Lung (tissue), 12 donors: Measurements from ENCODE around the gene ATP6V0A4. TPM values are rescaled to one million over a fixed set of nuclear protein-coding genes. Genes with fewer than 3 reads are reported as not detected.
"Not testable (repeated sequence)": the region's sequence is repeated elsewhere in the genome, so short reads cannot be mapped to it uniquely, and the experiment has no call there.

ENCODE experiments used
- ATAC-seq: fragments of 200-7000 bp; cut with Tn5 transposase; one replicate; pipeline ENCODE4 v1.9.1; 2020; ENCODE audit warnings: moderate number of reproducible peaks; ENCODE audit not compliant: insufficient read depth, low FRiP score
- DNase-seq, 3 donors: peaks; one replicate each; pipeline ENCODE4 v3.0.0-alpha.2; 2013 to 2017
- H3K27ac ChIP-seq, 2 donors: one replicate each; pipeline ENCODE4 v1.5.1; 2013; ENCODE audit warnings: mild to moderate bottlenecking in 2 of 2, moderate library complexity in 2 of 2, control low read depth in 1 of 2, inconsistent platforms in 1 of 2, low read depth in 1 of 2, low read length in 1 of 2
- H3K27me3 ChIP-seq, 3 donors: one replicate each; pipeline ENCODE4 v1.5.1; 2013; ENCODE audit warnings: low read length in 2 of 3; ENCODE audit not compliant: control insufficient read depth in 3 of 3, insufficient read depth in 3 of 3
- H3K36me3 ChIP-seq, 4 donors: one replicate each; pipeline ENCODE4 v1.5.1; 2013; ENCODE audit warnings: low read length in 4 of 4, mild to moderate bottlenecking in 1 of 4, moderate library complexity in 1 of 4; ENCODE audit not compliant: control insufficient read depth in 4 of 4, insufficient read depth in 4 of 4
- H3K4me1 ChIP-seq, 5 donors: one replicate each; pipeline ENCODE4 v1.5.1; 2013; ENCODE audit warnings: low read length in 5 of 5, mild to moderate bottlenecking in 2 of 5, moderate library complexity in 1 of 5; ENCODE audit not compliant: control insufficient read depth in 5 of 5, insufficient read depth in 5 of 5
- H3K4me3 ChIP-seq: one replicate; pipeline ENCODE4 v1.5.1; 2013; ENCODE audit warnings: mild to moderate bottlenecking, control low read depth, moderate library complexity
- H3K9ac ChIP-seq, 2 donors: one replicate each; pipeline ENCODE4 v1.5.1; 2013; ENCODE audit warnings: low read length in 2 of 2, control low read depth in 1 of 2; ENCODE audit not compliant: insufficient read depth in 1 of 2
- H3K9me3 ChIP-seq, 4 donors: one replicate each; pipeline ENCODE4 v1.5.1; 2013; ENCODE audit warnings: low read length in 3 of 4, mild to moderate bottlenecking in 1 of 4, moderate library complexity in 1 of 4; ENCODE audit not compliant: control insufficient read depth in 4 of 4, insufficient read depth in 3 of 4
- CTCF ChIP-seq: IDR thresholded peaks from 2 replicates; pipeline ENCODE4 v1.5.1; 2012; ENCODE audit warnings: mild to moderate bottlenecking; ENCODE audit errors: control extremely low read depth, extremely low read depth
- WGBS, 2 donors: extraction: QIAGEN DNeasy Blood & Tissue Kit; methylation state at CpG; one replicate each; pipeline ENCODE4 v1.1.7; 2013; 5-methylcytosine and 5-hydroxymethylcytosine counted together
- polyA plus RNA-seq, 2 donors: library from polyadenylated mRNA; stranded (reverse); fragments of 200-250 nt; gene quantifications; one replicate each; pipeline ENCODE4 v1.2.1, GENCODE V29; 2013
- total RNA-seq, 2 donors: library from RNA; depleted of rRNA in 1 of 2; stranded (reverse); fragments of >200 nt in 1 of 2; gene quantifications; one replicate each; pipeline ENCODE4 v1.2.1, GENCODE V29; 2014 to 2021
- donor health status: control.
- donor health status: control.
- donor health status: Bipolar disorder and iron deficiency.
- donor health status: healthy.
- donor health status: DM: yes; HTN: yes; CAD: no.

Gene ATP6V0A4
- total and polyA plus RNA-seq, 4 donors = 0.22 to 1.6 (median 1.2) TPM

- no peak for ATAC-seq
- DNase-seq = no peak
- H3K36me3 ChIP-seq = no peaks in the 10 kb centered on the region
- no peak for TF ChIP-seq CTCF
- H3K9me3 ChIP-seq = no peaks in the 10 kb centered on the region
- H3K9ac ChIP-seq = no peak overlapping the region
- no peak overlapping the region for H3K4me3 ChIP-seq
- no peaks in the 10 kb centered on the region for H3K4me1 ChIP-seq
- no peak overlapping the region for H3K27ac ChIP-seq
- WGBS, 2 donors = 51 to 67% methylated on average over 2 of the region's 2 CpGs
- H3K27me3 ChIP-seq = no peaks in the 10 kb centered on the region
These were observed 15.9 kb upstream of the ATP6V0A4 start for GRCh38 chr7:138813945-138814344.

- H3K4me3 ChIP-seq, H3K36me3 ChIP-seq, H3K27ac ChIP-seq, H3K9ac ChIP-seq, H3K9me3 ChIP-seq, ATAC-seq, H3K27me3 ChIP-seq, DNase-seq, H3K4me1 ChIP-seq: not testable (repeated sequence)
- 97 to 100% methylated on average over 2 of the region's 2 CpGs for WGBS, 2 donors
These were observed 13.3 kb upstream of the ATP6V0A4 start for GRCh38 chr7:138811327-138811726.

- WGBS, 2 donors = 86 to 87% methylated on average over 4 of the region's 4 CpGs
- Histone ChIP-seq H3K36me3 (no peaks in the 10 kb centered on the region), H3K27me3 (no peaks in the 10 kb centered on the region), H3K4me1 (no peaks in the 10 kb centered on the region), H3K4me3 (no peak overlapping the region), H3K9me3 (peaks cover 0 to 3% (median 0%) of the 10 kb centered on the region in 4 donors), H3K9ac (no peak overlapping the region), H3K27ac (no peak overlapping the region)
- TF ChIP-seq CTCF = no peak
- ATAC-seq (no peak), DNase-seq (no peak)
These were observed 11.3 kb upstream of the ATP6V0A4 start for GRCh38 chr7:138809346-138809745.

- no peak overlapping the region for H3K9ac ChIP-seq
- no peaks in the 10 kb centered on the region for H3K4me1 ChIP-seq
- no peaks in the 10 kb centered on the region for H3K36me3 ChIP-seq
- no peak for TF ChIP-seq CTCF
- peaks cover 0 to 3% (median 0%) of the 10 kb centered on the region in 4 donors for H3K9me3 ChIP-seq
- H3K4me3 ChIP-seq = no peak overlapping the region
- DNase-seq (no peak), ATAC-seq (no peak)
- no peak overlapping the region for H3K27ac ChIP-seq
- 83 to 96% methylated on average over 1 of the region's 1 CpG for WGBS, 2 donors
- H3K27me3 ChIP-seq = no peaks in the 10 kb centered on the region
These were observed 6.6 kb upstream of the ATP6V0A4 start for GRCh38 chr7:138804618-138805017.
